Activated CD4-positive, alpha-beta T cell treated with anti-CD3 and anti-CD28 coated beads, Interleukin-2, amount 50 U/mL, for 1 hour (primary cell): Measurements from ENCODE around the gene NALCN.

Experiments
- DNase-seq: peaks from one replicate; pipeline ENCODE4 v3.0.0-alpha.2; 2020

Gene NALCN

GRCh38 chr13:101098873-101099272 is 317.4 kb downstream of the NALCN start:
- DNase-seq: no peak

GRCh38 chr13:101092985-101093384 is 323.3 kb downstream of the NALCN start:
- no peak for DNase-seq

GRCh38 chr13:101090287-101090686 is 326.0 kb downstream of the NALCN start:
- DNase-seq: no peak

- DNase-seq: no peak
Measured at GRCh38 chr13:101085551-101085950, 330.8 kb downstream of the NALCN start.

GRCh38 chr13:101082441-101082840 is 333.9 kb downstream of the NALCN start:
- DNase-seq: no peak

- DNase-seq: no peak
Measured at GRCh38 chr13:101080616-101081015, 335.7 kb downstream of the NALCN start.

- no peak for DNase-seq
Measured at GRCh38 chr13:101065329-101065728, 351.0 kb downstream of the NALCN start.

- DNase-seq: no peak
Measured at GRCh38 chr13:101059793-101060192, 356.5 kb downstream of the NALCN start.

GRCh38 chr13:101058841-101059240 is 357.5 kb downstream of the NALCN start:
- no peak for DNase-seq

- no peak for DNase-seq
Measured at GRCh38 chr13:101053301-101054093, 362.8 kb downstream of the NALCN start.

GRCh38 chr13:101049166-101049850 is 367.0 kb downstream of the NALCN start:
- no peak for DNase-seq

- no peak for DNase-seq
Measured at GRCh38 chr13:101036546-101036945, 379.8 kb downstream of the NALCN start.

- DNase-seq: no peak
Measured at GRCh38 chr13:101035119-101035620, 381.1 kb downstream of the NALCN start.

GRCh38 chr13:101026736-101027398 is 389.4 kb downstream of the NALCN start:
- DNase-seq: no peak

- no peak for DNase-seq
Measured at GRCh38 chr13:101026328-101026727, 390.0 kb downstream of the NALCN start.

GRCh38 chr13:101025925-101026324 is 390.4 kb downstream of the NALCN start:
- no peak for DNase-seq

GRCh38 chr13:101025519-101025918 is 390.8 kb downstream of the NALCN start:
- no peak for DNase-seq

- no peak for DNase-seq
Measured at GRCh38 chr13:101019126-101019525, 397.2 kb downstream of the NALCN start.

- DNase-seq: no peak
Measured at GRCh38 chr13:101018720-101019119, 397.6 kb downstream of the NALCN start.

- no peak for DNase-seq
Measured at GRCh38 chr13:101017123-101017872, 399.0 kb downstream of the NALCN start.

GRCh38 chr13:101016475-101016874 is 399.8 kb downstream of the NALCN start:
- DNase-seq: no peak

GRCh38 chr13:101013245-101013644 is 403.1 kb downstream of the NALCN start:
- no peak for DNase-seq

GRCh38 chr13:101010100-101010499 is 406.2 kb downstream of the NALCN start:
- no peak for DNase-seq
